NCI-H2227 (cell line): Measurements from ENCODE around the gene CUL1.
A peak's percentile ranks its signal among the peaks of the same experiment; 100 is the strongest.

ENCODE experiments used
- DNase-seq: peaks from one replicate; lab custom pipeline; 2025; ENCODE audit not compliant: unreplicated experiment; lab: John Stamatoyannopoulos, UW

Gene CUL1

DNA sequence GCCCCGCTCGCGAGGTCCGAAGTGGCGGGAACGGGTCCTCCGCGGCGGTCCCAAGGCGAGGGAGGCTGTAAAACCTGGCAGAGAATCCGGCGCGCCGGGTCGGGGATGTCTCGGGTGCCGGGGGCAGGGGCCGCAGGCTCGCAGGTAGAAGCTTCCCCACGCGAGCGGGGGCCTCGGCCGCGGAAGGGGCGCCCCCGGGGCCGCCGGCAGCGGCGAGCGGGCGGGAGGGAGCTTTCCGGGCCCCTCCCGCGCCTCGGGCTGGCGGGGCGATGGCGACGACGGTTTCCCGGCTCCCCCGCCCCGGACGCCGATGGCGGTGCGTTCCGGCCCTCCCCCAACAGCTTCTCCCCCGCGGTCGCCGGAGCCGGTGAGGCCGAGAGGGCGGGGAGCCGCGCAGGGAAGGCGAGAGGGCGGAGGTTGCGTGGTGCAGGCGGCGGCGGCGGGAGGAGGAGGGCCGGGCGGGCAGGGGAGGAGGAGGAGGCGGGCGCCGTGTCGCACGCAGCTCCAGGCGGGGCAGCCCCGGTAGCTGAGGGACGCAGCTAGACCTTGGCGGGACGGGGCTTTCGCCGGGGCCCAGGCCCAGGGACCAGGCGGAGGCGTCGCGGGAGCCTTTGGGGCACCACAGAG is at the start of gene CUL1:
TSS of gene CUL1 (plus strand) at position 507 of the 627 bp plus-strand sequence. CDS start 31,220 bp downstream, outside the sequence.
- DNase-seq: peak; percentile 87

DNA sequence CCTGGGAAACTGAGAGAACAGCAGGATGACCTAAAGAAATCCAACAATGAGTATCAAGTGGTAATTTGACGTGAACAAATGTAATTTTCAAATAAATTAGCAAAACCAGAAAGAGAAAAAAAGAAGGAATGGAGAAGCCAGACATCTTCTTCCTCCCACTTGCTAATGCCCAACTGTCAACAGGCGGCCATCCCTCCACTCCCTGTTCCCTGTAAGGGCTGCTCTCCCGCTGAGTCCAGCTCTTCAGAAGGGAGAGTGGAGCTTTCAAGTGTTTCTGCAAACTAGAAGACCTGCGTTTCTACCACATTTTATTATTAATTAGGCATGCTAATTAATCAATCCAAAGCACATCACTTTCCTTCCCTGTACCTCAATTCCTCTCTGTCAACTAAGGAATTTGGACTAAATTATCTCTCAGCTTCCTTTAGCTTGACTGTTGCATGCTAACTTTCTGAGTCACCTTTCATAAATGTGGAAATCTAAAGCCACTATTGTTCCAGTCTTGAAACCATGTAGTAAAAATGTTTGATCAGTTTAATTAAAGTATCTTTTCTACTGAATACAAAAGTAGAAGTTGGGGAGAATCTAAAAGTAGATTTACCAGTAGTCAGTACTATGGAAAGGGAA is 48.4 kb upstream of the CUL1 start:
- DNase-seq: peak; percentile 3

DNA sequence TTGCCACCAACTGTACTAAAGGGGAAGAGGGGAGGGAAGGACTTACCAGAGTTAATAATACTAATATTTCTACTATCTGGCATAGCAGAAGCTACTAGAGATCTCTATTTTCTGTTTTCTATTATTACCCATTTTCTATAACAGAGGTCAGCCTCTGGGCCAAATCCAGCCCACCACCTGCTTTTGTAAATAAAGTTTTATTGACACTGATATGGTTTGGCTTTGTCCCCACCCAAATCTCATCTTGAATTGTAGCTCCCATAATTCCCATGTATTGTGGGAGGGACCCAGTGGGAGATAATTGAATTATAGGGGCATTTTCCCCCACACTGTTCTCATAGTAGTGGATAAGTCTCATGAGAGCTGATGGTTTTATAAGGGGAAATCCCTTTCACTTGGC is 45.9 kb upstream of the CUL1 start:
- DNase-seq: no peak

GRCh38 chr7:148657929-148658328 is 40.8 kb upstream of the CUL1 start:
- no peak for DNase-seq

GRCh38 chr7:148661471-148661870 is 37.2 kb upstream of the CUL1 start:
- no peak for DNase-seq

GRCh38 chr7:148662646-148663045 is 36.1 kb upstream of the CUL1 start:
- DNase-seq: no peak

GRCh38 chr7:148664324-148664723 is 34.4 kb upstream of the CUL1 start:
- DNase-seq: no peak

- DNase-seq: no peak
These were observed 33.5 kb upstream of the CUL1 start for GRCh38 chr7:148665221-148665620.

DNA sequence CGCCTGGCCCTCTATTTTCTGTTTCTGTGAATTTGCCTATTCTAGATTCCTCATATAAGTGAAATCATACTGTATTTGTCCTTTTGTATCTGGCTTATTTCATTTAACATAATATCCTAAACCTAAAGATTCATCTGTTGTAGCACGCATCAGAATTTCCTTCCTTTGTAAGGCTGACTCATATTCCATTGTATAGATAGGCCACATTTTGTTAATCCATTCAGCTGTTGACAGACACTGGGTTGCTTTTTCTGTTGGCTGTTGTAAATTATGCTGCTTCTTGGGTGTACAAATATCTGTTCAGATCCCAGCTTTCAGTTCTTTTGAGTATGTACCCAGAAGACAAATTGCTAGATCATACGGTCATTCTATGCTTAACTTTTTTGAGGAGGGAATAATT is 28.8 kb upstream of the CUL1 start:
- no peak for DNase-seq

DNA sequence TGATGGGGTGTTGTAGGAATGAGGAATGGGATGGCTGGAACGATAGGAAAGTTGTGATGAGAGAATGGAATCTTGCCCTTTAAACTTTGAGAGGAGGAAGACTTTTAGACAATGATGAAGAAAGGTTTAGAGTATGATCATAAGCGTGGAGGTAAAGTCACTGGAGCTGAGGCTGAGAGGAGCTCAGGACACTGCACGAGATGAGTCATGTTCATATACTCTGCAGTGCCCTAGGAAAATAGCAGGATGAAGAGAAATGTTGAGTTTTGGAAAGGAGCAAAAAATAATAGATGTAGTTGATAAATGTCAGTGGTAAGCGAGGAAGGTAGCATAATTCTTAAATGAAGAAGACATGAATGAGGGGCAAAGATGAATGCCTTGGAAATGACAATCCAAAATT is 28.3 kb upstream of the CUL1 start:
- no peak for DNase-seq

DNA sequence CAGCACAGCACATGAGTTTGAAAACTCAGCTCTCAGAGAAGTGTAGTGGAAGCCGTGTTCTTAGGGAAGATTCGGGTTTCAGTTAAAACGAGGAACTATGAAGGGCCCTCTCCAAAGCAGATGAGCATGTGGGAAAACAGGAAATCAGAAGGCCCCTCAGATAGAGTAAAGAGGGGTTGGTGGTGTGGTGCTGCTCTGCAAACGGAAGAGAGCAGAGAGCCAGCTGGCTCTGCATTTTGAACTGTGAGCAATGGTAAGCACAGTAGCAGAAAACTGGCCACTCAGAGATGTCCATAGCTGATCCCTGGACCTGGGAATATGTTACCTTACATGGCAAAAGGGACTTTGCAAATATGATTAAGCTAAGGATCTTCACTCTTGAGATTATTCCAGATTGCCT is 27.9 kb upstream of the CUL1 start:
- no peak for DNase-seq

GRCh38 chr7:148672041-148672440 is 26.7 kb upstream of the CUL1 start:
- DNase-seq: no peak

DNA sequence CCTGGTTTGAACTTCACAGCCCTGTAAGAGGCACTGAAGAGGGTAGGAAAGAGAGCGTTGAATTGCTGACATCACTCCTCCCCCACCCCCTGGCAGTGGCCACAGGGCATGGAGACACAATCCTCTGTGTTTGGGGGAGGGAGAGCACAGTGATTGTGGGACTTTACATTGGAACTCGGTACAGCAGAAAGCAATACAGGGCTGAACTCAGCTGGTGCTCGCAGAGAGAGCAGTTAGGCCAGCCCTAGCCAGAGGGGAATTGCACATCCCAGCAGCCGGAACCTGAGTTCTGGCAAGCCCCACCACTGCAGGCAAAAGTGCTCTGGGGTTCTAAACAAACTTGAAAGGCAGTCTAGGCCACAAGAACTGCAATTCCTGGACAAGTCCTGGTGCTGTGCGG is 24.0 kb upstream of the CUL1 start:
- no peak for DNase-seq

GRCh38 chr7:148676291-148676690 is 22.4 kb upstream of the CUL1 start:
- no peak for DNase-seq

- DNase-seq: no peak
These were observed 16.9 kb upstream of the CUL1 start for GRCh38 chr7:148681821-148682220.

DNA sequence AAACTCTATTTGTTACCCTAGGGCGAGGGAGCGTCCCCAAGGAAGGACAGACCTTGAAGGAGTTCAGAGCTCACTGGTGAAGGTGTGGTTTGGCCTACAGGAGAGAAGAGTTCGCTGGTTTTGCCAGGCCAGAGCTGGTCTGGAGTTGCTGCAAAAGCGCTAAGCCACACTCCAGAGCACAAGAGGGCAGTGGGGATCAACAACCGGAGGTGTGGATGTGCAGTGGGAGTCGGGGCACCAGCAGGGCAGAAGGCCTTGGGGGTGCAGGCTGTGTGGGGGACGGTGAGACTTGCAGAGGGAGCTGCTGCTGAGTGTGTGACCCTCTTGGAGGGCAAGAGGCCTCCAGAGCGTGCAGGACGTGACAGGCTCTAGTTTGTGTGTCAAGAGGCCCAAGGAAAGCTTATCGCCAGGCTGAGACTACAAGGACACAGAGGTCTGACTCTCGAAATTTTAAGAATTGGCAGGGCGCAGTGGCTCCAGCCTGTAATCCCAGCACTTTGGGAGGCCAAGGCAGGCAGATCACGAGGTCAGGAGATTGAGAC is 14.3 kb upstream of the CUL1 start:
- no peak for DNase-seq

DNA sequence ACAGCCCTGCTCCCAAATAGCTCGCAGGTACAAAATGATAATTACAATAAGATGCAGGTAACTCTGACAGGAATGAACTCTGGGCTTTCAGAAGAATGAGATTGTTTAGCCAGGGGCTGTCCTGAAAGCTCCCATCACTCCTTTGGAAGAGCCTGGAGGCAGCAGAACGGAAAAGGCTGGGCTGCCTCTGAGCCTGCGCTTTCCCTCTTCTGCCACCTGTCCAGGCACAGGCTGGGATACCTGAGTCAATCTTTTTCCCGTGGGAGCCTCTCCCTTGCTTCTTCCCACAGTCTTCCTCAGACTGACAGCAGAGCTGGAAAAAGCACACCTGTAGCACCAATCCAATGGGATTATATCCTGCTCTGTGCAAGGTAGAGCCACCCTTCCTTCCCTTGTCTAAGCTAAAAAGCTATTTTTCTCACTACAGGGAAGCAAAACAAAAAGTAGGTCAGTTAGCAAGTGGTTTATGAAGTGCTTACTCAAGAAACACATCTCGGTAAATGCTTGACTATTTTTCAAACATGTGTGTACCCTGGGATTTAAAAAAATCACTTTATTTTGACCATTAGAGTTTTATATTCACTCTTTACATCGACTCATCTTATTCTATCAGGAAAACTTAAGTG is 12.3 kb upstream of the CUL1 start:
- DNase-seq: no peak

- no peak for DNase-seq
These were observed 11.1 kb upstream of the CUL1 start for GRCh38 chr7:148687555-148687954.

DNA sequence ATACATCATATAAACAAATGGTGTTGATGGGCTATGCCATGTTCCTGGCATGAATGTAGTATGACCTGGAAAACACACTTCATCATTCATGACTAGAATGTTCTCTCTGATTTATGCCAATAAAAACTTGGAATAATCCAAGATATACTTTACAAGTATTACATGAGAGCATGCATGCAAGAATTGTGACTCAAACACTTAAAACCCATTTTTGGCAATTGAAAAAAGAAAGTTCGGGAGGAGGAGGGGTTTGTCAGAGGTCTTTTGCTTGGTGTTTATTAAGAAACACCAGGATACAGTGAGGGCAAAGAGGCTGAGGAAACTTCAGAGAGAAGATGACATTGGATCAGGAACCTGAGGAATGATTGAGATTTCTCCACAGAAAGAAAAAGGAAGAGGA is 10.2 kb upstream of the CUL1 start:
- DNase-seq: no peak

GRCh38 chr7:148693651-148694050 is 5.1 kb upstream of the CUL1 start:
- no peak for DNase-seq

DNA sequence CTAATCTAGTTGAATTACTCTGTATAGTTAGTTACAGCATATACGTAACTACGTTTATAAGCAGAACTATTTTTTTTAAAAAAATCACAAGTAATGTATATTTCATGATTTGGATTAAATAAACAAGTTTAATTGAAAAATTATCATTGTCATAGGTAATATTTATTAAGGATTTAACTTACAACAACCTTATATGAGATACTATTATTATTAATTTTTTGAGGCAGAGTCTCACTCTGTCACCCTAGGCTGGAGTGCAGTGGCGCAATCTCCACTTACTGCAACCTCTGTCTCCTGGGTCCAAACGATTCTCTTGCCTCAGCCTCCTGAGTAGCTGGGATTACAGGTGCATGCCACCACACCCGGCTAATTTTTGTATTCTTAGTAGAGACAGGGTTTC is 4.1 kb upstream of the CUL1 start:
- no peak for DNase-seq

DNA sequence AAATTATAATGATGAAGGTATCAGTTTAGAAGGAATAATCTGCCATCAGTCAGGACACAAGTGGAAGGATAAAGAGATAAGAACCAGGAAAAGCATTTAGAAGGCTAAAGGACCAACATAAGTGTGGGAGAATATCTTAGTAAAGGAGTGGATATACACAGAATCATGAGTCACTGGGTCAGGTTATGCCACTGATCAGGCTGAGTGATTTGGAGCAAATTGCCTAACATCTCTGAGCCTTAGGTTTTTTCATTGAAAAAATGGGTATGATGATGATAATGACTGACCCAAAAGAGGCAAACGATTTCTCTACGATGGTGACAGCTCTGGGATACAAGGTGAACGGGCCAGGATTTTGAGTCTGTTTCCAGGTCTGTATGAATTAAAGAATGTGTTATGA is 2.8 kb upstream of the CUL1 start:
- DNase-seq: no peak
